HepG2 (cell line): Measurements from ENCODE around the gene DDN. TPM values are rescaled to one million over a fixed set of nuclear protein-coding genes. Genes with fewer than 3 reads are reported as not detected.

Experiments used
- ATAC-seq: fragments of 200-7000 bp; cut with Tn5 transposase; 3 replicates; pipeline ENCODE4 v1.9.1; 2020; ENCODE audit warnings: mild to moderate bottlenecking, moderate library complexity
- BruUV-seq: library from RNA; stranded (reverse); fragments of 400-500 nt; replicated peaks from 2 replicates; lab custom pipeline; 2021; lab: Mats Ljungman, UMichigan
- CTCF ChIA-PET: fragments of 300-600 bp; formaldehyde crosslinking; extraction: SDS; loops from one replicate; lab custom pipeline; 2021; ENCODE audit warnings: low total read pairs, inconsistent platforms, low intra/inter-chr PET ratio; lab: Yijun Ruan, JAX
- POLR2A ChIA-PET: fragments of 350-600 bp; sonication (Branson Sonifier 250); formaldehyde crosslinking; loops from one replicate; lab custom pipeline; 2020; ENCODE audit warnings: antibody characterized with exemption, inconsistent platforms; lab: Yijun Ruan, JAX
- DNase-seq: peaks from one replicate; pipeline ENCODE4 v3.0.0-alpha.2; 2015; ENCODE audit warnings: low spot score
- FAIRE-seq: peaks from 3 replicates; lab custom pipeline; 2011; peaks lifted over from hg19 to GRCh38; lab: Jason Lieb, UNC
- H2AFZ ChIP-seq: one replicate; pipeline ENCODE4 v1.6.1; 2011; ENCODE audit warnings: low read length, inconsistent platforms
- H3K27ac ChIP-seq: fragments of 300-600 bp; 3 replicates; pipeline ENCODE4 v1.8.0; 2011; ENCODE audit warnings: mixed run types, mild to moderate bottlenecking, mixed read lengths, low read length, inconsistent platforms; ENCODE audit not compliant: insufficient read depth; ENCODE audit errors: extremely low read length
- H3K27me3 ChIP-seq, 2 experiments: fragments of 200-600 bp in 1 of 2; 2 replicates in 1 of 2; 3 replicates in 1 of 2; pipeline versions ENCODE4 v1.6.0 to v1.8.0; 2011; ENCODE audit warnings: low read length in 2 of 2, mild to moderate bottlenecking in 2 of 2, moderate library complexity in 2 of 2, inconsistent platforms in 1 of 2; ENCODE audit not compliant: insufficient read depth in 2 of 2, control insufficient read depth in 1 of 2
- H3K36me3 ChIP-seq, 2 experiments: fragments of 200-600 bp in 1 of 2; replicated peaks in 1 of 2; 2 replicates in 1 of 2; 3 replicates in 1 of 2; pipeline versions ENCODE4 v1.5.1 to v1.8.0; 2011; ENCODE audit warnings: low read length in 2 of 2, inconsistent platforms in 1 of 2; ENCODE audit not compliant: insufficient read depth in 2 of 2, control insufficient read depth in 1 of 2
- H3K4me1 ChIP-seq: 2 replicates; pipeline ENCODE4 v1.5.1; 2012; ENCODE audit warnings: low read length, inconsistent platforms; ENCODE audit not compliant: insufficient read depth
- H3K4me2 ChIP-seq: 2 replicates; pipeline ENCODE4 v1.6.0; 2011; ENCODE audit warnings: low read depth, low read length, inconsistent platforms
- H3K4me3 ChIP-seq, 3 experiments: fragments of 200-600 bp in 1 of 3; sonication (generic), shearing (Covaris generic) in 1 of 3; replicated peaks in 1 of 3; 2 replicates each; pipeline ENCODE4 v1.5.1; 2011 to 2016; ENCODE audit warnings: low read length in 3 of 3, inconsistent platforms in 2 of 3, low read depth in 2 of 3, mild to moderate bottlenecking in 2 of 3, control low read depth in 1 of 3, mixed read lengths in 1 of 3; ENCODE audit not compliant: insufficient read depth in 1 of 3
- H3K79me2 ChIP-seq: one replicate; pipeline ENCODE4 v1.6.1; 2011; ENCODE audit warnings: low read length, inconsistent platforms; ENCODE audit not compliant: insufficient read depth
- H3K9ac ChIP-seq: 2 replicates; pipeline ENCODE4 v1.6.0; 2011; ENCODE audit warnings: mild to moderate bottlenecking, low read depth, low read length, inconsistent platforms; ENCODE audit not compliant: insufficient read depth
- H3K9me3 ChIP-seq: 2 replicates; pipeline ENCODE4 v1.5.1; 2012; ENCODE audit warnings: mild to moderate bottlenecking, low read length
- H4K20me1 ChIP-seq: 2 replicates; pipeline ENCODE4 v1.6.0; 2011; ENCODE audit warnings: inconsistent platforms, mild to moderate bottlenecking, low read length, moderate library complexity; ENCODE audit not compliant: insufficient read depth
- CSRNP1 ChIP-seq: sonication (generic); formaldehyde crosslinking; IDR thresholded peaks from 2 replicates; pipeline ENCODE4 v1.8.1; 2023; ENCODE audit warnings: mild to moderate bottlenecking, missing genetic modification reagents
- SMAD3 ChIP-seq: sonication (generic); formaldehyde crosslinking; IDR thresholded peaks from 2 replicates; pipeline ENCODE4 v1.4.0; 2020; ENCODE audit warnings: missing genetic modification reagents
- SNAI1 ChIP-seq: sonication (generic); formaldehyde crosslinking; IDR thresholded peaks from 2 replicates; pipeline ENCODE4 v1.5.0; 2020; ENCODE audit warnings: mild to moderate bottlenecking, missing genetic modification reagents, borderline replicate concordance
- SUZ12 ChIP-seq: fragments of 150-350 bp; IDR thresholded peaks from 2 replicates; pipeline ENCODE4 v1.6.1; 2014; ENCODE audit warnings: low read depth, low read length
- ZNF629 ChIP-seq: sonication (generic); formaldehyde crosslinking; conservative IDR thresholded peaks from 2 replicates; pipeline ENCODE4 v1.5.0; 2020; ENCODE audit warnings: missing genetic modification reagents
- ZNF788 ChIP-seq: sonication (generic); formaldehyde crosslinking; IDR thresholded peaks from 2 replicates; pipeline ENCODE4 v1.5.0; 2020; ENCODE audit warnings: mild to moderate bottlenecking, missing genetic modification reagents, borderline replicate concordance
- ZNF878 ChIP-seq: sonication (generic); formaldehyde crosslinking; IDR thresholded peaks from 2 replicates; pipeline ENCODE4 v1.8.1; 2023; ENCODE audit warnings: mild to moderate bottlenecking, missing genetic modification reagents, moderate library complexity
- WGBS: methylation state at CpG from one replicate; pipeline ENCODE4 v1.1.6; 2017; ENCODE audit warnings: low lambda C conversion rate; 5-methylcytosine and 5-hydroxymethylcytosine counted together
- in situ Hi-C: cut with HindIII; loops from 2 replicates; pipeline ENCODE4 v1.10.0; 2017; ENCODE audit warnings: low pct_unique_long_range_greater_than_20kb; ENCODE audit not compliant: extremely low pct_ligation_motif_present
- intact Hi-C: fragments of 100-400 bp; cut with micrococcal nuclease; formaldehyde crosslinking; loops from one replicate; pipeline ENCODE4 v1.10.0; 2022; ENCODE audit not compliant: unreplicated experiment
- polyA plus RNA-seq, 8 experiments: library from polyadenylated mRNA; depleted of rRNA in 3 of 8; stranded (reverse) in 7 of 8; unstranded in 1 of 8; fragments of >200 nt; fragmentation: Illumina TruSeq in 4 of 8; extraction: Trizol in 4 of 8; gene quantifications; 2 replicates each; pipeline versions ENCODE4 v1.2.1 to v1.2.3, GENCODE V29; 2011 to 2016; ENCODE audit warnings: low read depth in 4 of 8, missing spikeins in 1 of 8, mixed read lengths in 1 of 8; ENCODE audit not compliant: insufficient read depth in 1 of 8
- total RNA-seq, 5 experiments: library from RNA; depleted of rRNA; stranded (reverse); fragments of >200 nt; fragmentation: Illumina TruSeq; extraction: Trizol; gene quantifications; 2 replicates each; pipeline ENCODE4 v1.2.3, GENCODE V29; 2016; ENCODE audit warnings: low read depth in 1 of 5

DDN gene
- total and polyA plus RNA-seq, 2 of the 13 experiments (the other 11 are each of a cell fraction or from before 2014, with no cell fraction given): 0.24 to 0.53 TPM

- no peak for TF ChIP-seq CSRNP1 (CRISPR knock-in tag)
- TF ChIP-seq ZNF788 (CRISPR knock-in tag): no peak
- TF ChIP-seq SUZ12: no peak
- TF ChIP-seq ZNF878 (CRISPR knock-in tag): no peak
- TF ChIP-seq SNAI1 (CRISPR knock-in tag): no peak
These were observed 25.4 kb upstream of the DDN start (continued) for GRCh38 chr12:49024543-49024942.

- in situ Hi-C loops: no loop called here
These were observed 24.6 kb upstream of the DDN start for GRCh38 chr12:49023812-49024211.

More at GRCh38 chr12:49023812-49024211, 24.6 kb upstream of the DDN start:
- FAIRE-seq: no peak
- H3K4me1 ChIP-seq: peaks cover 7% of the 10 kb centered on the region
- no peak for TF ChIP-seq SMAD3 (CRISPR knock-in tag)
- TF ChIP-seq ZNF629 (CRISPR knock-in tag): peak; percentile 76
- no peak overlapping the region for H3K4me3 ChIP-seq
- no peaks in the 10 kb centered on the region for H4K20me1 ChIP-seq
- no peaks in the 10 kb centered on the region for H3K9me3 ChIP-seq
- H3K27me3 ChIP-seq: no peaks in the 10 kb centered on the region
- WGBS: 91% methylated on average over 2 of the region's 2 CpGs
- CTCF ChIA-PET: no interaction called here
- peaks cover 37 to 62% of the 10 kb centered on the region in 2 experiments for H3K36me3 ChIP-seq
- BruUV-seq: no TSS peak
- no peak overlapping the region for H3K4me2 ChIP-seq
- intact Hi-C loops: no loop called here
- no peaks in the 10 kb centered on the region for H3K79me2 ChIP-seq
- no peak overlapping the region for H2AFZ ChIP-seq
- H3K27ac ChIP-seq: no peak overlapping the region
- DNase-seq: no peak
- no peak overlapping the region for H3K9ac ChIP-seq
- no peak for ATAC-seq
- POLR2A ChIA-PET: interaction anchor here (1.4 kb wide), 1 partner anchor 14 kb away, joined by 3 read pairs; no protein-coding TSS in a partner anchor
